HG03097 (cell line): ENCODE measurements around the gene ADAM12.

Source experiments
- ATAC-seq: cut with Tn5 transposase; IDR thresholded peaks from one replicate; pipeline ENCODE4 v1.9.1; 2021; ENCODE audit not compliant: unreplicated experiment, low FRiP score

ADAM12 gene

DNA sequence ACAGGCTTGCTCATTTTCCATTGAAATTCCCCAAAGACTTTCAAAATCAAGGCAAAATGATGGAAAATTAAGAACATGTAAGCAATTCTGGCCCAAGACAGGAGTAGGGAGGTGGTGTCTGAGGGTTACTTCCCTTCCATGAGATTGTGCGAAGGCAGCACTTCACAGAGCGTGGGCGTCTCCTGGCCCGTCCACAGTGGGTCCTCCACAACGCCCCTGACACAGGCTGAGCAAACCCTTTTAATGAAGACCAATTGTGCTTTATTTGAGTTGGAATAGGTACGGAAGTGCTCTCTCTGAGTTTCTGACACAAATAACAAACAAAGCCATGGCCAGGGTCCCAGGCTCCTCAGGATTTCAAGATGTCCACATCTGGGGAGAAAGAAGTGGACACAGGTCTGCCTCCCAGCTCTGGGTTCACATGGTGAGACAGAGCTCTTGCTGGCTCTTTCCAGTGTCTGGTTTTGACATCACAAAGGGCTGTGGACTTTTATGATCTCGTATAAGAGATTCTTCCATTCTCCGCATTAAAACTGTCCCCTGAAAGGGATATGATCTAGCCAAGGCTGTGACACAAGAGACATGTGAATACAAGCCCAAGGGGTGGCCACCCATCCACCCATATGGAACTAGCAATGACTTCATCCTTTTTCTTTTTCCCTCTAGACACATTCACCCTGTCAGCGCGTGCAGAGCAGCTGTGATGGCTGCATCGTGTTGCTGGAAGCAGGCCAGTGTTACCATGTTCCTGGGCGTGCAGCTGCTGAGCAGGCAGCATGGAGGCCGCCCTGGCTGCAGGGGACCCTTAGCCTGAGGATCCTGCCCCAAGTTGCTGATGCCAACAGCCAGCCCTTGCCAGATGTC is 145.6 kb downstream of the ADAM12 start:
- ATAC-seq: no peak

DNA sequence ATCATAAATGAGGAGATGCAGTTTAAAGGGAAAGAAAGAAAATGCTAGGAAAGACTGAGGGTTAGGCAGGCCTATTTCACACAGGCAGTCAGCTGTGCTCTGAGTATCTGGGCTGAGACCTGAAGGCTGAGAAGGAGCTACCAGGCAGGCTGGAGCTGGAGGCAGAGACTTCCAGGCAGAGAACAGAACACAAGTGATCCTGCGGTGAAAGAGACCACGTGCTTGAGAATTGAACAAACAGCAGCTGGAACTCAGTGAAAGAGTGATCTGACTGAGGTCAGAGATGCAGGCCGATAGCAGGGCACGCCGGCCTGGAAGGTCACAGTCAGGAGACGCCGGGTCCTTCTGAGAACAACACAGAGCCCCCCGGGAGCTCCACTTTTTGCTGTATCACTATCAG is 147.8 kb downstream of the ADAM12 start:
- ATAC-seq: no peak

DNA sequence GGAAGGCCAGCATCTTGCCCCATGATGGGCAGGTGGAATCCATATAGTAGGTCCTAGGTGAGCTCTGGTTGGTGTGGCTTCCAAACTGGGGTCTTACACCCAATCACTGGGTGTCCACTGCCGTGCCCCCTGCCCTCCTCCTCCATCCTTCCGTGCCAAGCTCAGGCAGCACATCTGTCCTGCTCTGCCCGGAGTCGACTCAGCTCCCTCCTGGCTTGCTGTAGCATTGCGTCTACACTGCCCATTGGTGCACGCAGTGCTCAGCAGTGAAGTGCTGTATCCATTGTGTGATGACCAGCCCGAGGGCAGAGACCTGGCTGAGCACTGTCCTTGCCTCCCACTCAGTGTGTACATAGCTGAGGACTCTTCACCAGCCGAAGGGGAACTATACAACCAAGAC is 148.4 kb downstream of the ADAM12 start:
- ATAC-seq: no peak

DNA sequence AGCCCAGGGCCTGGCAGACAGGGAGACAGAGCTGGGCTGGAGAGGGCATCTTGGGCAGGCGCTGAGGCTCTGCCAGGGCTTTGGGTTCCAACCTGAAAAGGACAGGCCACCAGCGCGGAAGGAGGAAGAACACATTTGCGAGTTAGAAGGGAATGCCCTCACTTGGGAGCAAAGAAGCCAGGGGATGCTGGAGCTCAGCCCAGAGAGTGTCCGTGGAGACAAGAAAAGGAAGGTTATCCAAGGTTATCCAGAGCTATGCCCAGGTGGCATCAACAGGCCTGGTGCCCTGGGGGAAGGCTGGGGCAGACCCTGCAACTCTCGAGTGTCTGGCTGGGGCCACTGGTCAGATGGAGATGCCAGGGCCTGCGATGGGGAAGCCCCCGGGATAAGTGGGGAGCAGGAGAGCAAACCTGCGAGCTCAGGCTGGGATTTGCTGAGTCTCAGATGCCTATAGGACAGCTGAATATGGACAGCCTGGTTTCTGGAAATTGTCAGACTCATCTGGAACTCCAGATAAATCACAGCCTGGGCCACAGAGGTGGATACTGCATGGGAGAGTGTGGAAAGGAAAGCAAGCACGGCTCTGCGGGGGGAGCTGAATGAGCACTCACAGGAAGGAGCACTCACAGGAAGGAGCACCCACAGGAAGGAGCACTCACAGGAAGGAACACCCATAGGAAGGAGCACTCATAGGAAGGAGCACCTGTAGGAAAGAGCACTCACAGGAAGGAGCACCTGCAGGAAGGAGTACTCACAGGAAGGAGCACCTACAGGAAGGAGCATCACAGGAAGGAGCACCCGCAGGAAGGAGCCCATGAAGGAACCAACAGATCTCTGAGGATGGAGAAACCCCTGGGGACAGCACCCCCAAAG is 152.1 kb downstream of the ADAM12 start:
- ATAC-seq: no peak

DNA sequence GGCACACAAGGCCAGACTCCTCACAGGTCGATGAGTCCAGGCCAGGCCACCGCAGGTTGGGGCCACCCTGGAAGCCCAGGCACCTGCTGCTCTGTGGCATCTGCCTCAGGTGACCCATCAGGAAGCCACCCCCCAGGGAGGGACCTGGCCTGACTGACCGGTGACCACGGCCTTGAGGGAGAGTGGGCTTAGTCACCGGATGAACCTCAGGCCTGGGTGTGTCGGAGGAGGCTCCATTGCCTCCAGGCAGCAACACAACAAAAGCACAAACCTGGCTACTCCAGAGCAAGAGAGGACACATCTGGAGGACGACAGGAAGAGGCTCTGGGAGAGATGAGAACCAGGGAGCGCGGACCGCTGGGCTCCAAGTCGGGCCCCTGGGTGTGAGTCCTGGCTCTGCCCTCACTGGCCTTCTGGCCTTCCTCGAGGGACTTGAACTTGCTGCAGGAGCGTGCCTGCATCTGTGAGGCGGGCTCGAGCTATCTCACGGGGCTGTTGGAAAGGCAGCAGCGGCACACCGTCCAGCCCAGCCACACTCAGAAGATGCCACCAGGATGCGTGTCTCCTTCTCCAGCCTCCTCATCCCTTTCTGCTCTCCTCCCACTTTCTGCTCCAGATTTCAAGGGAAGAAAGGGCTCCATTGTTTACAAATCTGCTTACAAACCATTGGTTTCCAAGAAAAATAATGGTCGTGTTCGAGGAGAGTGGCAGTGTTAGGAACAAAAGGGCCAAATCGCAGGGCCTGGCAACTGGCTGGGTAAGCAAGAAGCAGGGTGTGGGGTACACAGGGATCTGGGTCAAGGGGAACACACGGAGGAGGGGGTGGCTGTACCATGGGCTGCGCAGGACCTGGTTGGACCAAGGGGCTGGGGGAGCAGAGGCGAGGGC is 152.9 kb downstream of the ADAM12 start:
- no peak for ATAC-seq

DNA sequence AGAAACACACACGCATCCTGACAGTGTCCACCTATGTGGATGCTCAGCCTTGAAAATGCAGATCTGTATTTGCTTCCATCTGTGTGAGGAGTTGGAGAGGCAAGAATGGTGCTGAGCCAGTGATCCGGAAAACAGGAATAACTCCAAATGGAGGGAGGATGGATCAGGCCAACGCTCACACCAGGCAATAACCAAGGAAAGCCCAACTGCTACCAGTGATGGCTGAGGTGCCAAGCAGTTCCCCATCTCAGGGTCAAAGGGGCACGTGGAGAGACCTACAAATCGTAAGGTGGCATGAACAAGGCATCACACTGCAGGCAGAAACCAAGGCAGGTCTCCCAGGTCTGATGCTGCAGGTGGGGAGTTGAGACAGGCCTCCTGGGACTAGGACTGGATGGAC is 153.6 kb downstream of the ADAM12 start:
- ATAC-seq: no peak

DNA sequence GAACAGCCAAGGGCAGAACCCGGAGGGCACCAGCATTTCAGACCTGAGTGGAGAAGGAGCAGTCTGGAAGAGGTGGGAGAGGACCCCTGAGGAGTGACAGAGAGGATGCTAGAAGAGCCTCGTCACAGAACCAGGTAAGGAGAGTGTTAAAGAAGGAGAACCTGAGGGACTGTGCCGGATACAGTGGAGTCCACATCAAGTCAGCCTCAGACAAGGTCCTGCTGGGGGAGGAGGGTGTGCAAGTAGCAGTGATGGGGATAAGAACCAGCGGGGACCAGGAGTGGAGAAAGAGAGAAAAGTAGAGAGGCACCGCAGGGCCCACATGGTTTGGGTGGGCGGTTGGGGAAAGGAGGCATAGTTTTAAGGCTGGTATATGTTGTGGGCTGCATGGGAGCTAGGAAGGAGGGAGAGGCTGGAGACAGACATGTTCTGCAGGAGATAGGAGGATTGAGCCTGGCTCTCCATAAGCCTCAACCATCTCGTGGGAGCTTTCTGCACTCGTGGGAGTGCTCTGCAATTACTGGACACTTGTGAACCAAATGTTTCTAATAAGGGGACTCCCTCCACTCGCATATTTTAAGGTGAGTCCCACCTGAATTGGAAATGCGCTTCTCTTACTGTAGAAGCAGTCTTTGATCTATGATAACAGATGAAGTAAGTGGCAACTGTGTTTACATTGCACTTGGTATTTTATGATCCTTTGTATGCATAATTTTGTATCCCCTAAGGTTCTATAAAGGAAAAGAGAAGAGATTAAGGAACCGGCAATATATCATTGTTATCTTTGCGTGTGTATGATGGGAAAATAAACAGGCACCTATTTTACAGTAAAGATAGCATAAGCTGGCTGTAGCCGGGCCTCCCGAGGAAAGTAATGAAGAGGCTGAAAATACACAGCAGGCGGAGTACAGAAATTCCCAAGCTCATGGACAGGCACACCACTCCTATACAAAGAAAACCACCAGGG is 154.8 kb downstream of the ADAM12 start:
- no peak for ATAC-seq

DNA sequence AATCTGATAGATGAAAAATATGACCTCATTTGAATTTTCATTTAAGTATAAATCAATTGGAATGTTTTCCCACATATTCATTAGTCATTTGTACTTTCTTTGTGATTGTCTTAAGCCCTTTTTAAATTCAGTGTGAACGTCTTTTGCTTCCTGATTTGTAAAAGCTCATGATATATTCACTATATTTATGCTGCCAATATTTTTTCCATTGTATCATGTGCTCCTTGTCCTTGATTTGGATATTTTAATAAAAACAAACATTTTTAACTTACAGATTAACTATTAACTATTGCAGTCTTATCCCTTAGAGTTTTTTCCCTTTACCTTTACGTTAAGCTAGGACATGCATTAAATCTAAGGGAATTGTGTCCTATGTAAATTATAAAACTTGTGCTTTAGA is 157.7 kb downstream of the ADAM12 start:
- ATAC-seq: no peak

DNA sequence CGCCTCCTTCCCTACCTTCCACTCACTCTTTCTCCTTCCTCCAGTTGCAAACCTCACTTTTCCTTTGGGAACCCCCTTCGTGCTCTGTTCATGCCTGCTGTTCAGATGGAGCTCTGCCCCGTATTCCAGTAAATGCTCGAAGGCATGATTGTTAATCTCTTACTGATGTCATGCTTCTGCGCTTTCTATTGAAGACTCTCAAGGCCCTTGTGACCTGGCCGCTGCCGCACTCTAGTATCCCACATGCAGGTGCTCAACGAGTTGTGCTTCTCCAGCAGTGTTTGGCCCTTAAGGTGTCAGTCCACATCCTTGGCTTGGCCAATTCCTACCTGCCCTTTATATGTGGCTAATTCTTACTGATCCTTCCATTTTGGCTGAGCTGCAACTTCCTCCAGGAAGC is 158.6 kb downstream of the ADAM12 start:
- ATAC-seq: no peak

DNA sequence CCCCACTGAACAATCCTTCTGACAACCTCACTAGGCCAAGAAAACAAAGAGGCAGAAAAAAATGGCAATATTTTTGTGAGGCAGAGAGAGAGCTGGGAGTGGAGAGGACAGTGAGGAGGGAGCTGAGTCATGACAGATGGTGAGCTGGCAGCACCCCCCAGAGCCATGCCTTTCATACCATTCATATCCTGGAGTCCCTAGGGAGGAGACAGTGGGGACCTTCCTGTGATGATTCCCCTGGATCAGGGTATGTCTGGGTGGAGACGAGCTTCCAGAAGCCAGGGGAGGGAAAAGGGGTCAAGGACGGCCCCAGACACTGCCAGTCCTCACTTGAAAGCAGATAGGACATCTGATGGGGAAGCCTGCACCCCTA is 160.5 kb downstream of the ADAM12 start:
- no peak for ATAC-seq

DNA sequence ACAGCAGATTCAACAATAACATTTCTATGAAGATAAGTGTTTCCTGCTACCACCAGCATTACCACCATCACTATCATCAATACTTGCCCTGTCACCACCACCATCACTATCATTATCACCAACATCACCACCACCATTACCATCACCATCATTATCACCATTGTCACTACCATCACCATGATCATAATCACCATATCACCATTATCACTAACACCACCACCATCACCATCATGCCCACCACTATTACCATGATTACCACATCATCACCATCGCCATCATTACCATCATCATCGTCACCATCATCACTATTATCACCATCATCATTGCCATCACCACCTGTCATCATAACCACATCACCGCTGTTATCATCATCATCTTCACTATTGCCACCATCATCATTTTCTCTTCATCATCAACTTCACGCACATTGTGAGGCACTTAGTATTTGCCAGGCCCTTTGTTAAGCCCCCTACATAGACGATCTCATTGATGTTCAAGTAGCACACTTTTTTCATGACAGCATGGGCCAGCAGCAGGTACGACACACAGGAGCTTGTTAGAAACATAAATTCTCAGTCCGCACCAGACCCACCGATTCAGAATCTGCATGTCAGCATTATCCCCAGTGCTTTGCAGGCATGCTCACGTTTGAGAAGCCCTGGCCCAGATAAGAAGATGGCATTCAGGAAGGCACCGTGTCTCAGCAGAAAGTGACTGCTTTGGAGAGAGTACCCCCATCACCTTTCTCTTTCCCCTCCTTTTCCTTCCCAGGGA is 161.1 kb downstream of the ADAM12 start:
- no peak for ATAC-seq

DNA sequence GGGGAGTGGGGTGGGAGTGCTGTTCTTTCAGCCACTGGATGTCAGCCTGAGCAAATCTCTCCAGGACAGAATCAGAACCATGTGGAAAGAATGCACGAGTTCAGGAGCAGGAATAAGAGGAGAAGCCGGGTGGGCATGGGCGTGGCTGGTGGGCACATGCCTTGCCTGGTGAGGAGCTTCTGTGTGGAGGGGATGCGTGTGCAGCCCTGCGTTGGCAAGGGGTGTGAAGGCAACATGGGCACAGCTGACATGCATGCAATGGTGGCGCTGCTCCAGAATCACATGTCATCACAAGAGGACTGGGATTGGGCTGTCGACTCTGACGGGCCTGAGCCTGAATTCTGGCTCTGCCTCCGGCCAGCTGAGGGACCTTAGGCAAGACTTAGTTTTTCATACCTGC is 162.1 kb downstream of the ADAM12 start:
- no peak for ATAC-seq

DNA sequence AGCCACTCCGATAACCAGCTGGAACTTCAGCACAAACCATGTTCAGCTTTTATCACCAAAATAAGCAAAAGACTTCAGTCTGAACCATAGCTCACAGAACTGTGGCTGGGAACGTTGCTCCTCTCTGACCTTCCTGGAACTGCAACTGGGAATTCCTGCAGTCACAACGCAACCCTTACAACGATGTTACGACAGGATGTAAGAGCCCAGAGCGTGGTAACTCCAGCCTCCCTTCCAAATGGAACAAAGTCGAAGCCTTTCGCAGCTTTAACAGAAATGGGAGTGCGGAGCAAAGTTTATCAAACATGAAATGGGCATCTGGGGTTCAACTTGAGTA is 162.6 kb downstream of the ADAM12 start:
- no peak for ATAC-seq

DNA sequence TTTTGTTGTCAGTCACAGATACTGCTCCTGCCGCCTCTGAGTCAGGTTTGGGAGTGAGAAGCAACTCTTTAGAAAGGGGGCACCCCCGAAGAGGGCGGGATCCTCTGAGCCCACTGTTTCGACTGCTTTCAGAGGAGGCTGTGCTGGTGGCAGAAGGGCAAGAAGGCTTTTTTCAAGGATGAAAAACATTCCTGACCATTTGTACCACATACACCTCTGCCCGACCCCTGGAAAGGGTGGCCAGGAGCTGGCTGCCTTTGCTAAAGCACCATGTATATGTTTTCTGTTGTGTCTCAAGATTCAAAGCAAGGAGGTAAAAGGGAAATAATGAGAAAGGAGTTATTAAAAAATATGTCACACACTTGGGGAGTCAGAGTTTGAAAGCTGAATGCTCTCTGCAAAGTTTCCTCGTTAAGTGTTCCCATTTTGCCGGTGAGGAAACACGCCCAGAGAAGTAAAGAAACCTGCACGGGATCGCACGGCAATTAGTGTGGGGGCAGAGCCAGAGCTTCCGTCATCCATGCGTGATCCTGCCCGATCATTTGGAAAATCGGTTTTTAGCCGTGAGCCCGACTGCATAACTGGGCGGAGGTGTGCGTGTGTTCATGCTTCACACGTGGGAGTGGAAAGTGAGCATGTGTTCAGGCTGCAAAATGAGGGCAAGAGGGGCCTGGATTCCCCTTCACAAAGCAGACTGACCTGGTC is 163.2 kb downstream of the ADAM12 start:
- ATAC-seq: no peak

DNA sequence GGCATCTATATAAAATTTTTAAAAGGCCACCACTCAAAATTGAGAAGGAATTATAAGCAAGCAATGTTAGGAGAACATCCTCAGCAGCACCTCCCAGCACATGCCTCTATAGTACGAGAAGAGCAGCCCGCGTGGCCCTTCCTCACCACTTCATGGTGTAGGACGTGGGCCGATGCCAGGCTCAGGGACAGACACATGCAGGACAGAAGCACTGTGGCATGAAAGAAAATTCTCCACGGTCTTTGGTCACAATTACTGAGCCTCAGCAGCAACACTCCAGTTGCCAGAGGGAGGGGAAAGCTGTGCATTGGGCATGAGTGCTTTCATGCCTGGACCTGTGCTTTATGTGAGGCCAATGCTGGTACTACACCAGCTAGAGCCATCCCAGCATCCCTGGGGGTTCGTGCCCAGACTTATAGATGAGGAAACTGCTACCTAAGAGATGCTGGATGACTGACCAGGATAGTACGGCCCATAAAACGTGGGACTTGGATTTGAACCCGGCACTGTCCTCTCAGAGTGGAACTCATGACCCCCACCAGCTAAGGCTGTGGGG is 164.7 kb downstream of the ADAM12 start:
- no peak for ATAC-seq

DNA sequence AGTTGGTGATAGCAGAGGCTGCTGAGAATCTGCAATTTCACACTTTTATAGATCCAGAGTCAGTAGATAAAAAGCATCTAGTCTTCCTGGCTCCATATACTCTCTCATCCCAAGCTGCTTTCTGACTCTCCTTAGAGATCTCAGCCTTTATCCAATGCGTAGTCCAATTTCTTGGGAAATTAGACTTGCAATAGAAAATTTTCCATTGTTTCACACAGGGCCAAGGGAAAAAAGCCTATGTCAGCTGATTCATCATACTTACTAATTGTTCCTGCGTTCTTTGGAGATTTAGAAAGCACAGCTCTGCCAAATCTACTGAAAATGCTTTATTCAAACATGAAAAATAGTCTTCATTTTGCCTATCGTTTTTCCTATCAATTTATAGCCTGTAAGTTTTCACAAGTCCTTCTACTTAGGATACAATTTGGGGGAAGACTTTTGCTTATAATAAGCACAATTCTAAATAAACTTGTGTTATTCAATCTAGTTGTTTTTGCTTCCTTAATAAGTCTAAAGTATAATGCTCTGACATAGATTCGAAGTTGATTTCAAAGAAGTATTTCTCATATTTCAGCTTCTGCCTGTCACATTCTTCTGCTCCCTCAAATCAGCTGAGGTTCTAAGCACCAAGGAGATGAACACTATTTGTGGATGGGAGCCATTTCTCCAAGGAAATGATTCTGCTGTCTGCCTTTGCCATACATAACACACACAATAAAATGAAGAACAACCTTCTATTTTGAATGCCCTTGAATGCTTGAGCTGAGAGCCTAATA is 165.4 kb downstream of the ADAM12 start:
- ATAC-seq: no peak

DNA sequence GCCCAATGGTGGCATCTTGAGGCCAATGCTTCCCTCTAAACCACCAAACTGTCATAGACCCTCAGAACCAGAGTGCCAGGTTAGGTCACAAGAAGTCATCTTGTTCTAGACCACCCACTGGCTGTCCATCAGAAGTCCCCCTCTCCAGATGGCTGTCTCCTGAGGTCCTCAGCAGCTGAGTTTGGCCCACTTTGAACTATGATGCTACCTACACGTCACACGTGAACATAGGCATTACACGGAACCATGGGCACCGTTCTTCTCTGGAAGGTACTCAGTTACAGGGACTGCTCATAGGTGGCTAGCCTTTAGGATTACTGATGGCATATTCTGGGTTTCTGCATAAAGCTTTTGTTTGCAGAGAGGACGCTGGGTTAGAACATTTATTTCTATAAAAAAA is 166.4 kb downstream of the ADAM12 start:
- no peak for ATAC-seq
